MCF 10A (cell line): ENCODE results near the gene EPB42. TPM values are rescaled to one million over a fixed set of nuclear protein-coding genes. Genes with fewer than 3 reads are reported as not detected.

ENCODE experiments used
- BruUV-seq: library from RNA; stranded (reverse); fragments of 400-500 nt; replicated peaks from 2 replicates; lab custom pipeline; 2021; lab: Mats Ljungman, UMichigan
- CTCF ChIA-PET: fragments of 300-600 bp; sonication (Branson Sonifier 250); formaldehyde crosslinking; extraction: SDS; loops from one replicate; lab custom pipeline; 2021; ENCODE audit warnings: antibody characterized with exemption, inconsistent platforms; lab: Yijun Ruan, JAX
- POLR2A ChIA-PET: fragments of 300-600, 350-650 bp; sonication (Branson Sonifier 250); formaldehyde crosslinking; extraction: SDS; loops from one replicate; lab custom pipeline; 2020; ENCODE audit warnings: antibody characterized with exemption, inconsistent platforms; lab: Yijun Ruan, JAX
- DNase-seq: peaks from one replicate; pipeline ENCODE4 v3.0.0-alpha.2; 2018; ENCODE audit not compliant: unreplicated experiment
- H3K27ac Mint-ChIP-seq: one replicate; pipeline ENCODE4 v1.8.0; 2022; ENCODE audit warnings: mild to moderate bottlenecking, low read depth, mixed read lengths; ENCODE audit not compliant: unreplicated experiment
- H3K27me3 Mint-ChIP-seq: one replicate; pipeline ENCODE4 v1.8.0; 2022; ENCODE audit warnings: mixed read lengths; ENCODE audit not compliant: insufficient read depth, unreplicated experiment
- H3K36me3 Mint-ChIP-seq: one replicate; pipeline ENCODE4 v1.8.0; 2022; ENCODE audit warnings: mild to moderate bottlenecking, moderate library complexity, mixed read lengths; ENCODE audit not compliant: insufficient read depth, unreplicated experiment
- H3K4me1 Mint-ChIP-seq: one replicate; pipeline ENCODE4 v1.8.0; 2022; ENCODE audit warnings: mixed read lengths; ENCODE audit not compliant: insufficient read depth, unreplicated experiment
- H3K4me3 Mint-ChIP-seq: one replicate; pipeline ENCODE4 v1.8.0; 2022; ENCODE audit warnings: mild to moderate bottlenecking, moderate library complexity, mixed read lengths; ENCODE audit not compliant: unreplicated experiment
- H3K9me3 Mint-ChIP-seq: one replicate; pipeline ENCODE4 v1.8.0; 2022; ENCODE audit warnings: mixed read lengths; ENCODE audit not compliant: unreplicated experiment
- intact Hi-C: fragments of 100-400 bp; cut with micrococcal nuclease; formaldehyde crosslinking; loops from 2 replicates; pipeline ENCODE4 v1.14.1; 2022
- total RNA-seq: library from RNA; stranded (reverse); gene quantifications from 2 replicates; pipeline ENCODE4 v1.2.3, GENCODE V29; 2022
- TF ChIP-seq, protein P1 (sequence below): fragments of 200-600 bp; IDR thresholded peaks from one replicate; pipeline ENCODE4 v1.8.0; 2022; ENCODE audit warnings: antibody characterized with exemption, mild to moderate bottlenecking; ENCODE audit not compliant: unreplicated experiment

EPB42 gene
- total RNA-seq, 1 experiment from 2014 or later, result not detected

DNA sequence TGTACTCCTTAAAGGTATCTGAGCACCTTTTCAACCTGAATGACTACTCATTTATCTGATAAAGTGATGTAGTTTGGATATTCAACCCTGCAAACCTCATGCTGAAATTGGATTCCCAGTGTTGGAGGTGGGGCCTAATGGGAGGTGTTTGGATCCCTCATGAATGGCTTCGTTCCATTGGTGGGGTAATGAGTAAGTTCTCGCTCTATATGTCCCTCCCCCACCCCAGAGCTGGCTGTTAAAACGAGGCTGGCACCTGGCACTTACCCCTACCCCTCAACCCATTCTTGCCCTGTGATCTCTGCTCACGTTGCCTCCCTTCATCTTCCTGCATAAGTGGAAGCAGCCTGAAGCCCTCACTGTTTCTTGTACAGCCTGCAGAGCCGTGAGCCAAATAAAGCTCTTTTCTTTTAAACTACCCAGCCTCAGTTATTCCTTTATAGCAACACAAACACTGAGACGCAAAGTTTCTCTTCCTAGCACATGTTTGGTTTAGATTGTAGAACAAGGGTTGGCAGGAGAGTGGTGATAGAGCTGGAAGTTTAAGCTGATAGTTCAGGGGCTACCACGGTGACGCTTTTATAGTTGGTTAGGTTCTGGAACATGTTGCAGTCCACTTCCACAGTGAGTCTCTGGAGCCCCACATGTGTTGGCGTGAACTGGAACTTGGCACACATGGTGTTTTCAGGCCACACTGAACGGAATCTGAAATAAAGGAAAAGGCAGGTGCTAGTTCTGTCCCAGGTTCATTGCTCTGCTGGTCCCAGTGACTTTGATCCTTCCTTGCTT is 23.9 kb downstream of the EPB42 start:
- TF ChIP-seq, protein P1, sequence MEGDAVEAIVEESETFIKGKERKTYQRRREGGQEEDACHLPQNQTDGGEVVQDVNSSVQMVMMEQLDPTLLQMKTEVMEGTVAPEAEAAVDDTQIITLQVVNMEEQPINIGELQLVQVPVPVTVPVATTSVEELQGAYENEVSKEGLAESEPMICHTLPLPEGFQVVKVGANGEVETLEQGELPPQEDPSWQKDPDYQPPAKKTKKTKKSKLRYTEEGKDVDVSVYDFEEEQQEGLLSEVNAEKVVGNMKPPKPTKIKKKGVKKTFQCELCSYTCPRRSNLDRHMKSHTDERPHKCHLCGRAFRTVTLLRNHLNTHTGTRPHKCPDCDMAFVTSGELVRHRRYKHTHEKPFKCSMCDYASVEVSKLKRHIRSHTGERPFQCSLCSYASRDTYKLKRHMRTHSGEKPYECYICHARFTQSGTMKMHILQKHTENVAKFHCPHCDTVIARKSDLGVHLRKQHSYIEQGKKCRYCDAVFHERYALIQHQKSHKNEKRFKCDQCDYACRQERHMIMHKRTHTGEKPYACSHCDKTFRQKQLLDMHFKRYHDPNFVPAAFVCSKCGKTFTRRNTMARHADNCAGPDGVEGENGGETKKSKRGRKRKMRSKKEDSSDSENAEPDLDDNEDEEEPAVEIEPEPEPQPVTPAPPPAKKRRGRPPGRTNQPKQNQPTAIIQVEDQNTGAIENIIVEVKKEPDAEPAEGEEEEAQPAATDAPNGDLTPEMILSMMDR, result no peak
- BruUV-seq, result no TSS peak
- ChIA-PET POLR2A (interaction anchor here (1.0 to 2.4 kb wide), 3 partner anchors 11 to 92 kb away, joined by 3 to 10 read pairs (median 3); partner anchors contain the start of gene CCNDBP1), CTCF (interaction anchor here (0.5 to 0.9 kb wide), 2 partner anchors 29 to 969 kb away, joined by 4 read pairs; no protein-coding TSS in a partner anchor)
- no peaks in the 10 kb centered on the region for H3K27me3 Mint-ChIP-seq
- no peak for DNase-seq
- H3K4me3 Mint-ChIP-seq, result no peak overlapping the region
- peaks cover 40% of the 10 kb centered on the region for H3K36me3 Mint-ChIP-seq
- intact Hi-C loops, result no loop called here
- peaks cover 9% of the 10 kb centered on the region for H3K9me3 Mint-ChIP-seq
- H3K27ac Mint-ChIP-seq, result peak overlapping the region; percentile 46
- H3K4me1 Mint-ChIP-seq, result no peaks in the 10 kb centered on the region

GRCh38 chr15:43194795-43195194 is 26.0 kb downstream of the EPB42 start:
- CTCF ChIA-PET, result interaction anchor here (0.7 to 4.3 kb wide), 4 partner anchors 9 to 91 kb away, joined by 3 to 52 read pairs (median 6); no protein-coding TSS in a partner anchor
- Mint-ChIP-seq H3K9me3 (peaks cover 9% of the 10 kb centered on the region), H3K4me3 (no peak overlapping the region), H3K27me3 (no peaks in the 10 kb centered on the region), H3K27ac (no peak overlapping the region), H3K4me1 (no peaks in the 10 kb centered on the region), H3K36me3 (peaks cover 62% of the 10 kb centered on the region)
- TF ChIP-seq, protein P1, result no peak
- DNase-seq, result no peak
- BruUV-seq, result no TSS peak
- intact Hi-C loops, result no loop called here
- POLR2A ChIA-PET, result interaction anchor here (1.0 to 1.9 kb wide), 2 partner anchors 9 to 24 kb away, joined by 4 to 9 read pairs; partner anchors contain the start of gene CCNDBP1

- H3K36me3 Mint-ChIP-seq, result peaks cover 69% of the 10 kb centered on the region
- H3K9me3 Mint-ChIP-seq, result peaks cover 9% of the 10 kb centered on the region
- TF ChIP-seq, protein P1, result no peak
Observed at GRCh38 chr15:43193710-43194109, 27.1 kb downstream of the EPB42 start.

GRCh38 chr15:43190178-43190577 is 30.6 kb downstream of the EPB42 start:
- H3K27me3 Mint-ChIP-seq, result no peaks in the 10 kb centered on the region
- no peak overlapping the region for H3K4me3 Mint-ChIP-seq
- peaks cover 6% of the 10 kb centered on the region for H3K4me1 Mint-ChIP-seq
- POLR2A ChIA-PET, result interaction anchor here (0.6 to 1.5 kb wide), 2 partner anchors 14 to 233 kb away, joined by 3 to 6 read pairs; no protein-coding TSS in a partner anchor
- no peak overlapping the region for H3K27ac Mint-ChIP-seq
- no TSS peak for BruUV-seq
- CTCF ChIA-PET, result interaction anchor here (1.2 to 1.7 kb wide), 3 partner anchors 15 to 95 kb away, joined by 5 to 10 read pairs (median 8); no protein-coding TSS in a partner anchor
- TF ChIP-seq, protein P1, result no peak
- intact Hi-C loops, result no loop called here
- H3K9me3 Mint-ChIP-seq, result no peaks in the 10 kb centered on the region
- no peak for DNase-seq
- peaks cover 71% of the 10 kb centered on the region for H3K36me3 Mint-ChIP-seq

More at GRCh38 chr15:43193710-43194109, 27.1 kb downstream of the EPB42 start:
- ChIA-PET CTCF (interaction anchor here (0.6 to 4.3 kb wide), 4 partner anchors 10 to 103 kb away, joined by 3 to 52 read pairs (median 4); no protein-coding TSS in a partner anchor), POLR2A (interaction anchor here (1.9 to 2.7 kb wide), 2 partner anchors 8 to 10 kb away, joined by 9 read pairs; partner anchors contain the start of gene CCNDBP1)
- no TSS peak for BruUV-seq
- no peak for DNase-seq
- Mint-ChIP-seq H3K4me3 (no peak overlapping the region), H3K27me3 (no peaks in the 10 kb centered on the region), H3K4me1 (no peaks in the 10 kb centered on the region), H3K27ac (no peak overlapping the region)
- intact Hi-C loops, result no loop called here
